Measurements from ENCODE around the gene MAPKAPK5. TPM values are rescaled to one million over a fixed set of nuclear protein-coding genes. Genes with fewer than 3 reads are reported as not detected.
A peak's percentile ranks its signal among the peaks of the same experiment; 100 is the strongest.

The MAPKAPK5 gene
- total and polyA plus RNA-seq, 2 experiments from 2014 or later = 41.5 to 77.0 TPM

GRCh38 chr12:111870706-111871105, 28.7 kb downstream of the MAPKAPK5 start:
- Histone ChIP-seq H3K27me3 (ENCODE audit: insufficient read depth) (no peaks in the 10 kb centered on the region), H3K4me2 (no peak overlapping the region; the same call in 1 of the 2 replicates), H3K79me2 (replicated peaks; ENCODE audit: insufficient read depth) (peaks cover 23% of the 10 kb centered on the region), H3K4me1 (ENCODE audit: insufficient read depth) (peaks cover 46% of the 10 kb centered on the region), H4K20me1 (replicated peaks; ENCODE audit: insufficient read depth) (no peaks in the 10 kb centered on the region), H3K4me3 (no peak overlapping the region), H3F3A (replicated peaks; ENCODE audit: low read depth) (peaks cover 19% of the 10 kb centered on the region), H3K27ac (ENCODE audit: low read depth) (peak overlapping the region; percentile 69), H3K36me3 (ENCODE audit: insufficient read depth) (peaks cover 37% of the 10 kb centered on the region), H2AFZ (no peak overlapping the region), H3K9me2 (ENCODE audit: insufficient read depth) (no peaks in the 10 kb centered on the region)
- TF ChIP-seq ETS1 (IDR thresholded peaks at IDR 0.05) (no peak), NANOG (IDR thresholded peaks at IDR 0.05; ENCODE audit: borderline replicate concordance) (no peak), POLR2AphosphoS5 (IDR thresholded peaks at IDR 0.05; ENCODE audit: low read depth) (no peak), REST (IDR thresholded peaks at IDR 0.05; ENCODE audit: unreplicated experiment) (no peak), ZNF114 (CRISPR knock-in tag; IDR thresholded peaks at IDR 0.05) (no peak), ZNF331 (CRISPR knock-in tag; IDR thresholded peaks at IDR 0.05; ENCODE audit: low read depth) (no peak), STAT1 (IDR thresholded peaks at IDR 0.05; ENCODE audit: unreplicated experiment) (no peak), CTCF (conservative IDR thresholded peaks at IDR 0.05; ENCODE audit: low read depth in 2 of 2) (no peak), EZH2phosphoT487 (IDR thresholded peaks at IDR 0.05; ENCODE audit: unreplicated experiment) (no peak), CREB1 (CRISPR knock-in tag; IDR thresholded peaks at IDR 0.05; ENCODE audit: low read depth) (no peak), ZNF462 (CRISPR knock-in tag; IDR thresholded peaks at IDR 0.05) (no peak), EZH2 (IDR thresholded peaks at IDR 0.05; ENCODE audit: low read depth, unreplicated experiment) (no peak), JUNB (IDR thresholded peaks at IDR 0.05; ENCODE audit: unreplicated experiment) (no peak)
- Mint-ChIP-seq H3K36me3 (ENCODE audit: low read depth) (peaks cover 63% of the 10 kb centered on the region), H3K27ac (peak overlapping the region; percentile 38; the same call in 1 of the 2 replicates), H3K27me3 (ENCODE audit: insufficient read depth, low read depth, poor library complexity) (peaks cover 3% of the 10 kb centered on the region), H3K4me1 (peaks cover 48% of the 10 kb centered on the region), H3K4me3 (no peak overlapping the region), H3K9me3 (no peaks in the 10 kb centered on the region)
- no peak for ATAC-seq
- no peak for DNase-seq (ENCODE audit: low spot score)
